ENCODE results near the gene SMAD5.

DNA sequence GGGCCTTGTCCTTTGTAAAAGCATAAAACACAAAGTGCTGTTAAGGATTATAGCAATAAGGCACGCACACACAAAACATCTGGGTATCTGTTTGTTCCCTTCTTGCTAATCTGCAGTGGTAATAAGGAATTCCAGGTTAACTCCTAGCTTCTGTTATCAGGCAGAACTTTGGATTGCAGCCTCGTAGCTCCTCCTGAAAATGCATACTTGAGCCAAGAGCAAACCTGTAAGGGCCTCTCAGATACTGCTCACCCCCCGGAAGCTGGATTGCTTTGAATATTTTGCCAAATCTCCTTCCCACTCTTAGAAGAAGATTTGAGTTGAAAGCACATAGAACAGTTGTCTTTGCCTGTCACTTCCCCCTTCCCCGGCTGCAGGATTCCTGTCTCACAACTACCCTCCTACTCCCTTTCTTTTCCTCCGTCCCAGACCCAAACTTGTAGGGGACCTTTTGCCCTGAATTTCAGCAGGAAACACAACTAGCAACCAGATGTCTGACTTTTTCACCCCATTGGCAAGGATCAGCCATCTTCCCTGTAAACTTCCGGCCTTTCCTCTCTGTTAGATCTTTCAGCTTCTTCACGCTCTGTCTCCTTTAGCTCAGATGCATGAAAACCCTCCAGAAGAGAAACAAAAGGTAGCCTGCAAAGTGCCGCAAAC, 28.2 kb upstream of the SMAD5 start:
- TF ChIP-seq, protein P1, sequence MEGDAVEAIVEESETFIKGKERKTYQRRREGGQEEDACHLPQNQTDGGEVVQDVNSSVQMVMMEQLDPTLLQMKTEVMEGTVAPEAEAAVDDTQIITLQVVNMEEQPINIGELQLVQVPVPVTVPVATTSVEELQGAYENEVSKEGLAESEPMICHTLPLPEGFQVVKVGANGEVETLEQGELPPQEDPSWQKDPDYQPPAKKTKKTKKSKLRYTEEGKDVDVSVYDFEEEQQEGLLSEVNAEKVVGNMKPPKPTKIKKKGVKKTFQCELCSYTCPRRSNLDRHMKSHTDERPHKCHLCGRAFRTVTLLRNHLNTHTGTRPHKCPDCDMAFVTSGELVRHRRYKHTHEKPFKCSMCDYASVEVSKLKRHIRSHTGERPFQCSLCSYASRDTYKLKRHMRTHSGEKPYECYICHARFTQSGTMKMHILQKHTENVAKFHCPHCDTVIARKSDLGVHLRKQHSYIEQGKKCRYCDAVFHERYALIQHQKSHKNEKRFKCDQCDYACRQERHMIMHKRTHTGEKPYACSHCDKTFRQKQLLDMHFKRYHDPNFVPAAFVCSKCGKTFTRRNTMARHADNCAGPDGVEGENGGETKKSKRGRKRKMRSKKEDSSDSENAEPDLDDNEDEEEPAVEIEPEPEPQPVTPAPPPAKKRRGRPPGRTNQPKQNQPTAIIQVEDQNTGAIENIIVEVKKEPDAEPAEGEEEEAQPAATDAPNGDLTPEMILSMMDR (conservative IDR thresholded peaks at IDR 0.05): no peak
- TF ChIP-seq ZFX (IDR thresholded peaks at IDR 0.05): no peak
